HG03460 (cell line): Measurements from ENCODE around the gene PRMT7.

Source experiments
- ATAC-seq: cut with Tn5 transposase; IDR thresholded peaks from one replicate; pipeline ENCODE4 v1.9.1; 2021; ENCODE audit not compliant: unreplicated experiment

PRMT7 gene

GRCh38 chr16:68373528-68374245 lies 62.9 kb downstream of the PRMT7 start:
- no peak for ATAC-seq

DNA sequence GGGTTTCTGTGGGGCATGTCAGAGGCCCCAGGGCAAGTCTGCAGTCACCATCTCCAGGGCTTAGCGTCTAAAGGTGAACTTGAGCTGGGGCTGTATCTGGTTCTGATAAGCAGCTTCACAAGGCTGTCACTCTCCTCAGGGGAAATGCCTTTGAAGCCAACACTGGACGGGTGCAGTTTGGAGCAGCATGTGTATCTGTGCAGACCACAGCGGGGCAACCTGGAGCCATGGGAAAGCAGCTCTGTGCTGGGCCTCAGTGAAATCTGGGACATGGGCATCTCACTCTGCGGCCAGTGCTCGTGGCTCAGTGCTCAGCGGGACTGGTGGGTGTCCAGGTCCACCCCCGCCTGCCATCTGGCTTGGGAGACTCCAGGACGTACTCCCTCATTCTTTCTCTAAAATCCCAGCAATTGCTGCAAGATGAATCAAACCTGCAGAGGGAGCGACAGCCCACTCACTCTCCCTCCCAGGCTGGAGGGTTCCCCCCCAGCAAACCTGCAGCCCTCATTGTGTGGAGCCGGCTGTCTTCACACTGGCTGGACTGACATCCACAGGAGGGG lies 63.5 kb downstream of the PRMT7 start:
- no peak for ATAC-seq

- no peak for ATAC-seq
These were observed 64.3 kb downstream of the PRMT7 start for GRCh38 chr16:68374961-68375660.

DNA sequence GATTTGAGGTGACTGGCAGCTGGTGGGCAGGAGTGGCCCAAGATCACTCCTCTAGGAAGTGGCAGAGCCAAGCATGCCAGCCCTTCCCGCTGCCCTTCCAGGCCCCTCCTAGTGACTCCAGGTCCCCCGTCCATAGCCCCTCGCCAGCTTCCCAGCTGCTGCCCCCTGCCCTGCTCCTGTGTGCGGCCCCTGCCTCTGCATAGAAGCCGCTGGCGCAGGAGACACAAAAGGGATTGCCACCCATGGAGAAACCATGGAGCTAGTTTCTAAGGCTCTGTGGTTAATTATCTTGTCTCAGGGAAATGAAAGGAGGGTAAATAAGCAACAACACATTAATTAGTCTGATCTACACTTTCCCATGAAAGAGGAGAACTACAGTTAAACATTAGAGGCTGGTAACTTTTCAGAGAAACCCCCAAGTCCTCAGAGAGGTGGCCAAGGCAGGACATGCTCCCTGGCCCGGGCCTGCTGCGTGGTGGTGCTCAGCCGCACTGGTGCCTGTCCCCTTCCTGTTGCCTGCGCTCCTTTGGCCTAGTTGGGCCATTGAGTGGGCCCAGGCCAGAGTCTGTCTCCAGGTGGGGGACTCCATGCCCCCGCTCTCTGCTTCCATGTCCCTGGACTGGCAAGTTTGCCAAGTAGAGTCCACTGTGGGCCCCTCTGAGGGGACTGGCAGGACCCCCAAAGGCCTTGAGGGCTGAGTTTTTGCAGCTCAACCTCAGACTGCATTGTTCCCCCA lies 65.2 kb downstream of the PRMT7 start:
- no peak for ATAC-seq

- no peak for ATAC-seq
These were observed 65.8 kb downstream of the PRMT7 start for GRCh38 chr16:68376590-68376989.

DNA sequence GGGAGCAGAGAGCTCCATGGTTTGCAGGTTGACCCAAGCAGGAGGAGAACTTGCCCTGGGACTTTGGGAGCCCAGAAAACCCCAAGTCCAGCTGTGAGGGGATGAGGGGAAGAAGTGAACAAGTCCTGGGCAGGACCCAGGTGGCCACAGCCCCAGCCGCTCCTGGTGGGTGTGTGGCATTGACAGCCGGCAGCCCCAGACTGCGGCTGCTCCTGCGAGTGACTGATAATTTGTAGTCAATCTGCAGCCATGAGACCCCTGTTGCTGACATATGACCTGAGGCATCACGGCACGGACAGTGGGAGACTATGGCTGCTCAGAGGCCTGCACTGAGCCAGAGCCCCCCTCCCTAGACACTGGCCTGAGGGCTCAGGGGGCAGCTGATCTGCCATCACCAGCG lies 66.4 kb downstream of the PRMT7 start:
- no peak for ATAC-seq

DNA sequence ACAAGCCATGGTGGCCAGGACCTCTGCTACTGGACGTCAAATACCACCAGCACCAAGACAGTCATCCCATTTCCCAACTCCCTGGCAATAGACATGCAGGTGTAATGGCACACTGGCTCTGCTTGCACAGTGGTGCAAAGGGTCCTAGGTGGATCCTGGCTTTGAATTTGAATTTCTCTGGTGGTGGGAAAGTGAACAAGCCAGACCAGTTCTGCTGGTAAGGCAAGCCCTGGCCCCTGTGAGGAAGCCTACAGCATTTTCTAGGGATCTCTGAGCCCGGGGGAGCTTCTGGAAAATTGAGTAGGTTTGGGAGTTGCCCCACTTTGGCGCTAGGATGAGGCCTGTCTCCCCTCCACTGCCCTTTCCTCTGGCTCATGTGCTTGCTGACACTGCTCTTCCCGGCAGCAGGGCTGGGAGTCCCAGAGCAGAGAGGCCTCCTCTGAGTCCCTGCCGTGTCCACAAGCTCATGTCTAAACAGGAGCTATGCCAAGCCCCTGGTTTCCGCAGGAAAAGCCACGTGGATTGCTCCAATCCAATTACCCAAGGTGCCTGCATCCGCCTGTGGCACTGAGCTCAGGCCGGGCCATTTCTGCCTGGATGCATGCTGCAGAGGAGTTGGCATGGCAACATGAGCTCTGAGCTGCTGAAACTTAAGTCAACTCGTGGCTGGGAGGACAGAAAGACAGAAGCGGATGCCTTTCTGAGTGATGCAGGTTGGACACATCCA lies 67.0 kb downstream of the PRMT7 start:
- no peak for ATAC-seq

GRCh38 chr16:68378436-68379415 lies 67.9 kb downstream of the PRMT7 start:
- no peak for ATAC-seq

- ATAC-seq: no peak
These were observed 68.9 kb downstream of the PRMT7 start for GRCh38 chr16:68379472-68380347.

- no peak for ATAC-seq
These were observed 69.5 kb downstream of the PRMT7 start for GRCh38 chr16:68380348-68380670.

- ATAC-seq: no peak
These were observed 70.0 kb downstream of the PRMT7 start for GRCh38 chr16:68380676-68381362.

GRCh38 chr16:68381363-68381724 lies 70.5 kb downstream of the PRMT7 start:
- no peak for ATAC-seq

GRCh38 chr16:68382296-68382718 lies 71.5 kb downstream of the PRMT7 start:
- no peak for ATAC-seq

- ATAC-seq: no peak
These were observed 73.0 kb downstream of the PRMT7 start for GRCh38 chr16:68383858-68384257.

DNA sequence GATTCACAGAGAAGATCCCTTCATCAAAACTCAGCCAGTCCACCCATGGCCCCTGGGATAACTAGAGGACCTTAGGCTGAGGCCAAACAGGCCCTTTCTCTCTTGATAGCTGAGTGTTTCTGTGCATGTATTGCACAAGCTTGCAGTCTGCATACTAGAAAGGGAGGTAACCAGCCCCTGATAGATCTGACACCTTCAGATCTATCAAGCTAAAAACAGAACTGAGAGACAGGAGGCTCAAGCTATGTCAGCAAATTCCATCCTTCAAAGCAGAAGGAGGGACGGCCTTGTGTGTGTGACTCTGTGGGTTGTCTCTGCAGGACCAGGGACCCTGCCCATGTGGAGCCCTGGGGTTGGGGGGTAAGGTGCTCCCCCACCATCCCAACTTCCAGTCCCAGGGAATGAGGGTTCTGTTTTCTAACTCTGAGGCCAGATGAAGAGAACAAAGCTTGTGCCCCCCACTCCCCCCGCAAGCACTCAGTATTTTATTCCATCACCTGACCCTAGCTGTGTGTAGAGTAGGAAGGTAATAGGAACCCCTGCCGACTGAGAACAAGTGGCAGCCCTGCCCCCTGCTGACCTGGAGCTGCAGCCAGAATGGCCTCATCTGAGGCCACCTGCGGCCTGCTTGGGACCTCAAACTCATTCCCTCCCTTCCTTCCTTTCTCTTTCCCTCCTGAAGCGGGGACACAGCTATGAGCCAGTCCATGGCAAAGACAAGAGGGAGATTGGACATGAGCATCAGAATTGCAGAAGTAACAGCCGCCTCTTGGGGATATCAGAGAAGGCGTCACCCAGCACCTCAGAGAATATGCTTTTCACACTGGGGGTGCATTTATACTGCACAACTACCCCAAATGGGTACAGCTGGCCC lies 73.7 kb downstream of the PRMT7 start:
- no peak for ATAC-seq

DNA sequence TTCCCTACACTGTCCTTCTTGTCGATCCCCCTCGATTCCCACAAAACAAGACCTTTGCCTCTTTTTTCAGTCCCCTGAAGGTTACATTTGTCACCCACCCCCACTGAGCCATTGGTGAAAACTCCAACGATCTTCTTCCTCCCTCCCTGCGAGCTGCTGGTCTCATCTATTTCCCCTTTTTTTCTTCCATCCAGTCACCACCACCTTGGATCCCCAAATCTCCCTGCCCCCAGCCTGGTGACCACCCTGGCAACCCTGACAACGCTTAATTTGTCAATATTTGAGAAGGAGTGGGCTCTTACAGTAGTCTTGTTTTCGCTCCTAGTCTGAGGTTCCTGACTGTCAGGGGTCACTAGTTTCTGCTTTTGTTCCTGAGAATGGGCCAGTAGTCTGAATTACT lies 74.6 kb downstream of the PRMT7 start:
- ATAC-seq: no peak

DNA sequence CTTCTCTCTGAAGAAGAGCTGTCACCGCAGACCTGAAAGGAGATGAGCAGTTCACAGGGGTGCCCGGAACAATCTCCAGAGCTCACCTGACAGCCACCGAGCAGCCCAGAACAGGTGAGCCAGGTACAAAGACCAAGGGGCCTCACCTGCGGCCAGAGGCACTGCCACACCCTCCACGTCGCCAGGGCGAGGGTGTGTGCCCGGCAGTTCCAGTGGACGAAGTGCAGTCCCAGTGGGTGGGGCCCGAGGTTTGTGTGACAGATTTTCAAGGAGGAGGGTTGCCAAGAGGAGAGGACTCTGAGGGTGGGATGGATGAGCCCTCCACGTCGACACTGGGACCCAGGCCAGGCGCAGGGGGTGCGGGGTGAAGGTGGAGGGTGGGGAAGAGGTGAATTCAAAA lies 75.8 kb downstream of the PRMT7 start:
- ATAC-seq: no peak

- ATAC-seq: no peak
These were observed 76.5 kb downstream of the PRMT7 start for GRCh38 chr16:68387301-68387700.
